Vagina (tissue), 2 donors: ENCODE results near the gene ZNHIT2. TPM values are rescaled to one million over a fixed set of nuclear protein-coding genes. Genes with fewer than 3 reads are reported as not detected.

Experiments used
- DNase-seq, 2 donors: peaks; one replicate each; pipeline ENCODE4 v3.0.0-alpha.2; 2017; ENCODE audit errors: extremely low spot score in 2 of 2
- H3K27ac ChIP-seq: fragments of 200-600 bp; sonication (generic); one replicate; pipeline ENCODE4 v1.5.1; 2019
- H3K27me3 ChIP-seq: fragments of 200-600 bp; sonication (generic); one replicate; pipeline ENCODE4 v1.5.1; 2019
- H3K36me3 ChIP-seq, 2 donors: fragments of 200-600 bp; sonication (generic); one replicate each; pipeline ENCODE4 v1.5.1; 2017 to 2019
- H3K4me1 ChIP-seq: fragments of 200-600 bp; sonication (generic); one replicate; pipeline ENCODE4 v1.5.1; 2019
- H3K4me3 ChIP-seq, 2 donors: fragments of 200-600 bp; sonication (generic); 1 replicate in 1 of 2; 2 replicates in 1 of 2; pipeline ENCODE4 v1.5.1; 2016 to 2019
- H3K9me3 ChIP-seq: fragments of 200-600 bp; sonication (generic); one replicate; pipeline ENCODE4 v1.5.1; 2019
- CTCF ChIP-seq, 3 experiments: fragments of 450-650 bp in 2 of 3; fragments of 200-600 bp in 1 of 3; sonication (generic) in 1 of 3; IDR thresholded peaks; one replicate each; pipeline ENCODE4 v1.5.1; 2017 to 2019; ENCODE audit warnings: antibody characterized with exemption in 3 of 3, mild to moderate bottlenecking in 2 of 3, moderate library complexity in 2 of 3
- POLR2A ChIP-seq, 2 donors: fragments of 450-650 bp; IDR thresholded peaks; one replicate each; pipeline ENCODE4 v1.6.1; 2017; ENCODE audit warnings: antibody characterized with exemption in 2 of 2, mild to moderate bottlenecking in 2 of 2, moderate library complexity in 2 of 2
- POLR2AphosphoS5 ChIP-seq, 2 donors: sonication (generic); formaldehyde crosslinking; IDR thresholded peaks; one replicate each; pipeline ENCODE4 v1.9.0; 2017; ENCODE audit warnings: antibody characterized with exemption in 2 of 2, mild to moderate bottlenecking in 2 of 2, low read depth in 1 of 2; ENCODE audit not compliant: insufficient read depth in 1 of 2
- intact Hi-C: fragments of 100-400 bp; cut with DNase I; formaldehyde crosslinking; loops from one replicate; pipeline ENCODE4 v1.15.1; 2023
- total RNA-seq: library from RNA; depleted of rRNA; stranded (reverse); fragments of >200 nt; gene quantifications from one replicate; pipeline ENCODE4 v1.2.3, GENCODE V29; 2016

Gene ZNHIT2
- total RNA-seq, 1 donor from 2014 or later: 15.7 TPM

- H3K27ac ChIP-seq: no peak overlapping the region
- H3K9me3 ChIP-seq: no peaks in the 10 kb centered on the region
- H3K27me3 ChIP-seq: no peaks in the 10 kb centered on the region
- H3K4me1 ChIP-seq: no peaks in the 10 kb centered on the region
- intact Hi-C loops: no loop called here
- no peak overlapping the region for H3K4me3 ChIP-seq
- no peak for DNase-seq
- TF ChIP-seq POLR2AphosphoS5 (IDR thresholded peaks at IDR 0.05; ENCODE audit: insufficient read depth in 1 of 2, low read depth in 1 of 2) (no peak), POLR2A (IDR thresholded peaks at IDR 0.05) (no peak), CTCF (IDR thresholded peaks at IDR 0.05) (no peak)
- H3K36me3 ChIP-seq: no peaks in the 10 kb centered on the region
These were observed 40.0 kb downstream of the ZNHIT2 start for GRCh38 chr11:65077451-65077850.

- no peak for TF ChIP-seq POLR2A (IDR thresholded peaks at IDR 0.05)
- TF ChIP-seq CTCF (IDR thresholded peaks at IDR 0.05): no peak
- no peak for TF ChIP-seq POLR2AphosphoS5 (IDR thresholded peaks at IDR 0.05; ENCODE audit: insufficient read depth in 1 of 2, low read depth in 1 of 2)
- intact Hi-C loops: no loop called here
- DNase-seq: no peak
- Histone ChIP-seq H3K36me3 (no peaks in the 10 kb centered on the region), H3K9me3 (no peaks in the 10 kb centered on the region), H3K27ac (no peak overlapping the region), H3K4me1 (no peaks in the 10 kb centered on the region), H3K27me3 (no peaks in the 10 kb centered on the region), H3K4me3 (no peak overlapping the region)
These were observed 44.9 kb downstream of the ZNHIT2 start for GRCh38 chr11:65072631-65072966.

- Histone ChIP-seq H3K36me3 (no peaks in the 10 kb centered on the region), H3K27me3 (no peaks in the 10 kb centered on the region), H3K4me1 (no peaks in the 10 kb centered on the region), H3K9me3 (no peaks in the 10 kb centered on the region), H3K4me3 (no peak overlapping the region), H3K27ac (no peak overlapping the region)
- DNase-seq: no peak
- intact Hi-C loops: no loop called here
- TF ChIP-seq CTCF (IDR thresholded peaks at IDR 0.05) (no peak), POLR2A (IDR thresholded peaks at IDR 0.05) (no peak), POLR2AphosphoS5 (IDR thresholded peaks at IDR 0.05; ENCODE audit: insufficient read depth in 1 of 2, low read depth in 1 of 2) (no peak)
These were observed 45.4 kb downstream of the ZNHIT2 start for GRCh38 chr11:65071907-65072630.

- Histone ChIP-seq H3K4me3 (no peak overlapping the region), H3K36me3 (no peaks in the 10 kb centered on the region), H3K4me1 (no peaks in the 10 kb centered on the region), H3K27ac (no peak overlapping the region), H3K9me3 (no peaks in the 10 kb centered on the region), H3K27me3 (no peaks in the 10 kb centered on the region)
- no peak for DNase-seq
- TF ChIP-seq CTCF (IDR thresholded peaks at IDR 0.05) (no peak), POLR2AphosphoS5 (IDR thresholded peaks at IDR 0.05; ENCODE audit: insufficient read depth in 1 of 2, low read depth in 1 of 2) (no peak), POLR2A (IDR thresholded peaks at IDR 0.05) (no peak)
- intact Hi-C loops: no loop called here
These were observed 48.3 kb downstream of the ZNHIT2 start for GRCh38 chr11:65069217-65069616.

- H3K36me3 ChIP-seq: no peaks in the 10 kb centered on the region
- DNase-seq: no peak
- H3K27me3 ChIP-seq: no peaks in the 10 kb centered on the region
- no peak for TF ChIP-seq POLR2AphosphoS5 (IDR thresholded peaks at IDR 0.05; ENCODE audit: insufficient read depth in 1 of 2, low read depth in 1 of 2)
- TF ChIP-seq CTCF (IDR thresholded peaks at IDR 0.05): no peak
- TF ChIP-seq POLR2A (IDR thresholded peaks at IDR 0.05): no peak
- H3K9me3 ChIP-seq: no peaks in the 10 kb centered on the region
- intact Hi-C loops: no loop called here
- no peak overlapping the region for H3K4me3 ChIP-seq
- H3K27ac ChIP-seq: no peak overlapping the region
- H3K4me1 ChIP-seq: no peaks in the 10 kb centered on the region
These were observed 50.1 kb downstream of the ZNHIT2 start for GRCh38 chr11:65067446-65067845.
